ENCODE results near the gene LDHAL6B. TPM values are rescaled to one million over a fixed set of nuclear protein-coding genes. Genes with fewer than 3 reads are reported as not detected.

LDHAL6B gene
- total and polyA plus RNA-seq, 7 donors, result 0.06 TPM; not detected in 5

- ATAC-seq, result no peak
- no peaks in the 10 kb centered on the region for H3K9me3 ChIP-seq
- no peaks in the 10 kb centered on the region for H3K4me1 ChIP-seq
- H3K27me3 ChIP-seq (ENCODE audit: insufficient read depth in 3 of 3, low read length in 2 of 3), result no peaks in the 10 kb centered on the region
- peaks cover 0 to 35% of the 10 kb centered on the region in 2 donors for H3K36me3 ChIP-seq (ENCODE audit: insufficient read depth in 1 of 2, low read depth in 1 of 2)
- intact Hi-C loops (cut with DNase I), result no loop called here
- TF ChIP-seq CTCF (IDR thresholded peaks at IDR 0.05), result no peak
- no peak overlapping the region for H3K27ac ChIP-seq
- DNase-seq, result no peak
- 82 to 86% (median 84%) methylated on average over 11 of the region's 11 CpGs for WGBS, 3 donors
- no peak overlapping the region for H3K4me3 ChIP-seq
These were observed 39.9 kb upstream of the LDHAL6B start for GRCh38 chr15:59166601-59167265.

- H3K36me3 ChIP-seq (ENCODE audit: insufficient read depth in 1 of 2, low read depth in 1 of 2), result peaks cover 0 to 27% of the 10 kb centered on the region in 2 donors
- no peak overlapping the region for H3K4me3 ChIP-seq
- H3K4me1 ChIP-seq, result no peaks in the 10 kb centered on the region
- no peak for DNase-seq
- intact Hi-C loops (cut with DNase I), result no loop called here
- H3K9me3 ChIP-seq, result no peaks in the 10 kb centered on the region
- 88 to 91% (median 90%) methylated on average over 7 of the region's 7 CpGs for WGBS, 3 donors
- H3K27me3 ChIP-seq (ENCODE audit: insufficient read depth in 3 of 3, low read length in 2 of 3), result no peaks in the 10 kb centered on the region
- no peak overlapping the region for H3K27ac ChIP-seq
- TF ChIP-seq CTCF (IDR thresholded peaks at IDR 0.05), result no peak
- ATAC-seq, result no peak
These were observed 38.1 kb upstream of the LDHAL6B start for GRCh38 chr15:59168536-59168935.

DNA sequence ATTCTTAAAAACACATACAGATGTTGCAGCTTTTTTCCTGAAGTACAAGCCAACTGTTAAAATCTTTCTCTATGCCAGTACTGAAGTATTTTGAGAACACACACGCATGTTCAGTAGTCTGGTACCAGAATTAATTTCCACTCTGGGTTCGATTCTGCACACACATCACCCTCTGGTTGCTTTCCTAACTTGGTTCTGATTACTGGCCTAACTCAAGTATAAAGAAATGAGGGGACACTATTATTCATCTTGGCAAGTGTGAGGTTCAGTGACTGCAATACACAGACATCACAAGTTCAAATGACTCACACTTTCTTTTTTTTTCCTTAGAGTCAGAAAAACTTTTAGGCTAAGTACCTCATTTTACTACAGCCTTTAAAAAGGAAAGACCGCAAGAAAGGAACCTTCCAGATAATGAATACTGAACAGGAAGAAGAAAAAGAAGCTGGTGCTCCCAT lies 37.4 kb upstream of the LDHAL6B start:
- Histone ChIP-seq H3K4me1 (no peaks in the 10 kb centered on the region), H3K36me3 (ENCODE audit: insufficient read depth in 1 of 2, low read depth in 1 of 2) (peaks cover 0 to 32% of the 10 kb centered on the region in 2 donors), H3K4me3 (no peak overlapping the region), H3K9me3 (no peaks in the 10 kb centered on the region), H3K27ac (peak overlapping the region; percentile 47), H3K27me3 (ENCODE audit: insufficient read depth in 3 of 3, low read length in 2 of 3) (no peaks in the 10 kb centered on the region)
- intact Hi-C loops (cut with DNase I), result no loop called here
- WGBS, 3 donors, result 82 to 86% (median 83%) methylated on average over 3 of the region's 3 CpGs
- ATAC-seq, result peak in 2 of 4 donors; percentile 41 to 55
- no peak for DNase-seq
- no peak for TF ChIP-seq CTCF (IDR thresholded peaks at IDR 0.05)

DNA sequence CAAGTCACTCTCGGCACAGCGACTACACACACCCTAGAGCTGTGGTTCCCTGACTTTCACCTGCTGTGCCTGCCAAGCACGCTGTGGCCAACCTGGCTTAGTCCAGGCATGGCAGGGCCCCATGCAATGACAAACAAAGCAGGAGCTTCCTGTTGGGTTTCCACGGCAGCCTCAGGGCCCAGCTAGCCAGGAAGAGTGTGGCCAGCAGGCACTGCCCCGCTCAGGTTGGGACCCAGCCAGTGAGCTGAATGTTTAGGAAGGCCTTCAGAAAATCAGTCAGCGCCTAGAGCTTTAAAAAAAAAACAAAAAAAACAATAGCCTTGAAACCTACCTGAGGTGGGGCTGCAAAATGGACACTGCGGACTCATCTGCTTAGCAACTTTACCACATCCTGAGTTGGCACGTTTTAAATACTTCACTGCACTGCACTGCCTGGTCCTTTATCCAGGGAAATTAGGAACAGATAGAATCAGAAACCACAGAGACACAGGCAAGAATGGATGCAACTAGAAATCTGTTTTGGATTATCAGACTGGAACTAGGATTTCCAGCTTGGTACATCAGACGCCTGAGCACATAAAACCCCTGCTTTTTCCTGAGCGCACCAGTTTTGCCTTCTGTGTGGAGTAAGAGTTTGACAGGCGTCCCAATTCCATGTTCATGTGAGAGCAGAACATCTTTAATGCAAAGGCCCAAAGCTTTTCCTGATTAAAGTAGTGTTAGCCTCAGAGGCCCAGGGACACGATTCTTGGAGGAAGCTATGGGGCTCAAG lies 36.2 kb upstream of the LDHAL6B start:
- Histone ChIP-seq H3K27ac (peak overlapping the region; percentile 47), H3K4me1 (peaks cover under 1% of the 10 kb centered on the region), H3K27me3 (ENCODE audit: insufficient read depth in 3 of 3, low read length in 2 of 3) (no peaks in the 10 kb centered on the region), H3K9me3 (no peaks in the 10 kb centered on the region), H3K4me3 (no peak overlapping the region), H3K36me3 (ENCODE audit: insufficient read depth in 1 of 2, low read depth in 1 of 2) (peaks cover 0 to 25% of the 10 kb centered on the region in 2 donors)
- WGBS, 3 donors, result 66 to 70% (median 68%) methylated on average over 12 of the region's 12 CpGs
- no peak for TF ChIP-seq CTCF (IDR thresholded peaks at IDR 0.05)
- peak; percentile 58 for DNase-seq
- intact Hi-C loops (cut with DNase I), result loop anchor here (10.0 kb wide), 2 partner anchors 186 to 324 kb away; partner anchors contain the start of gene RNF111 (in 1 of the 2)
- ATAC-seq, result peak; percentile 57 to 79 (median 70)

All from psoas muscle (tissue), 8 donors.